ENCODE results near the gene XIRP2.
"Not testable (repeated sequence)": the region's sequence is repeated elsewhere in the genome, so short reads cannot be mapped to it uniquely, and the experiment has no call there.

XIRP2 gene

DNA sequence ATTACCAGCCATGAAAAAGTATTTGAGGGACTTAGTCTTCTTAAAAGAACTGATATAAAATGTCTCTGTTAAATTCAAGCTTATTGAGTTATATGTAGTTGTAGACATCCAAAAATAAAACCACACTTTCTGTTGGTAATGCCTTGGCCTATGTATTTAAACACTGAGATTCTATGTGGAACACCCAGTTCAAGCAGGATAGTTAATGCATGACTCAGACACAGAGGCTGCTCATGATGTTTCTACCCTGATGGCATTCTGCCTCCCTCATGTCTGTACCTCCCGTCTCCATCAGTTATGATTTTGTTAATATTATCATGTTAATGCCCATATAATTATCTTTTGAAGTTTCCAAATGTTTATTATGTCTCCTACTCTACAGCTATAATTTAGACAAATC lies 164.5 kb downstream of the XIRP2 start:
- no peak for DNase-seq

DNA sequence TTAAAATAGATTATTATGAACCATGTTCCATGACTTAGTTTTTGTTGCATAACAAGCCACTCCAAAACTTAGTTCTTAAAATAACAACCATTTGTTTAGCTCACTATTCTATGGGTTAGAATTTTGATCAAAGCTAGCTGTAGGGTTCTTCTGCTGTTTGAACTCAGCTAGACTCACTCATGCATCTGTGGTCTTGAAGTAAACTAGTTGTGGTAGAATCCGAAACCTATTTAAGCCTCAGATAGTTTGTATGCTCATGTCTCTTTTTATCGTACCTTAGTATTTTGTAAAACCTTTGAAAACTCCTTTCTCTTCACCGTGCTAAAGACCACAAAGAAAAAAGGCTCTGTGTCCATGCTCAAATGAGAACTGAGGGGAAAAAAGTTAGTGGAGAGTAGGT lies 166.6 kb downstream of the XIRP2 start:
- no peak for DNase-seq

DNA sequence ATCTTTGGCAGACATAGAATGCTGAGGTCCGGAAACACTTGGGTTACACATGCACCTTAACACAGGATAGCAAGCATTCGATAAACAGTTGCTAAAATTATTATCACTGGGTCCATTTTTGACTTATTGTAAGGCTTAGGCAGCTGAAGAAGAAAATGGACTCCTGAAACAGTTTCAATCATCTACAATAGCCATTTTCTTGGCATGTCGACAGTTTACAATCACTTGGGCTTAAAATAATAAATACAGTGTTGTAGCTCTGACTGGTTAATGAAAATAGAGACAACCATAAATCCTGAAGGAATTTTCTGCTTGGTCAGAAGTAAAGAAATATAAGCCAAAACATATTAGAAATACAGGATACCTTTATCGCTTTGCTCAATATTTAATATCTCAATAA lies 169.2 kb downstream of the XIRP2 start:
- DNase-seq = no peak

DNA sequence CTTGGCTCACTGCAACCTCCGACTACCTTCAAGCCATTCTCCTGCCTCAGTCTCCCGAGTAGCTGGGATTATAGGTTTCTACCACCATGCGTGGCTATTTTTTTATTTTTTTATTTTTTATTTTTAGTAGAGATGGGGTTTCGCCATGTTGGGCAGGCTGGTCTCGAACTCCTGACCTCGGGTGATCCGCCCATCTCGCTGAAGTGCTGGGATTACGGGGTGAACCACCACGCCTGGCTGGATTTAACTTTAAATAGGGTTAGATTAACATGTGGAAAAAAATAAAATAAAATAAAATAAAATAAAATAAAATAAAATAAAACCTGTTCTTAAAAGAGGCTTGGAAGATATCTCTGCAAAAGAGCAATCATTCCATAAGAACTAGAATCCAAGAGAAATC lies 170.9 kb downstream of the XIRP2 start:
- DNase-seq = no peak

- DNase-seq = no peak
These were observed 181.6 kb downstream of the XIRP2 start for GRCh38 chr2:167069855-167070254.

DNA sequence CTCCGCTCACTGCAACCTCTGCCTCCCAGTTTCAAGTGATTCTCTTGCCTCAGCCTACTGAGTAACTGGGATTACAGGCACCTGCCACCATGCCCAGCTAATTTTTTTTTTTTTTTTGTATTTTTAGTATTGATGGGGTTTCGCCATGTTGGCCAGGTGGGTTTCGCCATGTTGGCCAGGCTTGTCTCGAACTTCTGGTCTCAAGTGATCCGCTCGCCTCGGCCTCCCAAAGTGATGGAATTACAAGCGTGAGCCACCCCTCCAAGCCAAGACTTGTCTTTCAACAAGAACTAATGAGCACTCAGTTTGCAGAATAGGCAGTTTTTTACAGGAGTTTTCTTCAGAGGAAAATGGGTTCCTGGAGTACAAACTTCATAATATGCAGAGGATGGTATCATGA lies 187.4 kb downstream of the XIRP2 start:
- not testable (repeated sequence) for DNase-seq

DNA sequence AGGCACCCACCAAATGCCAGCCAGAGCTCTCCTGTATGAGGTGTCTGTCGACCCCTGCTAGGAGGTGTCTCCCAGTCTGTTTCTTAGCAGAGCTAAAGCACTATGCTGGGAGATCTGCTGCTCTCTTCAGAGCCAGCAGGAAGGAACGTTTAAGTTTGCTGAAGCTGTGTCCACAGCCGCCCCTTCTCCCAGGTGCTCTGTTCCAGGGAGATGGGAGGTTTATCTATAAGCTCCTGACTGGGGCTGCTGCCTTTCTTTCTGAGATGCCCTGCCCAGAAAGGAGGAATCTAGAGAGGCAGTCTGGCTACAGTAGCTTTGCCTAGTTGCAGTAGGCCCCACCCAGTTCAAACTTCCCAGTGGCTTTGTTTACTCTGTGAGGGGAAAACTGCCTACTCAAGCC lies 210.7 kb downstream of the XIRP2 start:
- DNase-seq = not testable (repeated sequence)

GRCh38 chr2:167100506-167100905 lies 212.2 kb downstream of the XIRP2 start:
- no peak for DNase-seq

- no peak for DNase-seq
These were observed 214.9 kb downstream of the XIRP2 start for GRCh38 chr2:167103028-167103756.

GRCh38 chr2:167103757-167104133 lies 215.5 kb downstream of the XIRP2 start:
- DNase-seq = no peak

DNA sequence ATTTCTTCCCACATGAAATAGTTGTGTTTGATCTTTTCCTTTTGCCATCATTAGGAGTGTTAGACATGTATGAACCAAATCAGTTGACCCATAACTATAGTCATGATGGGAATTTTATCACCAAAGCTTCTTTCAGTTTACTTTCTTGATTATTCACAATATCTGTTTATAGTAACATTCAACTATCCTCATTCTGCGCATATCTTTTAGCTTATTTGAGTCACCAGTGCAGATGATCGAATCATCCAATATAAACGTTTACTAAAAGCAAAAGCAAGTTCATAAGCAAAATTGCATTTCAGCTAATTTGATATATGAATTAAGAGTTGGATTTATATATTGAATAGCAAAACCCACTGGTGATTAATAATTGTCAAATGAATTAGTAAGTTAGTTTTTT lies 216.4 kb downstream of the XIRP2 start:
- DNase-seq = no peak

DNA sequence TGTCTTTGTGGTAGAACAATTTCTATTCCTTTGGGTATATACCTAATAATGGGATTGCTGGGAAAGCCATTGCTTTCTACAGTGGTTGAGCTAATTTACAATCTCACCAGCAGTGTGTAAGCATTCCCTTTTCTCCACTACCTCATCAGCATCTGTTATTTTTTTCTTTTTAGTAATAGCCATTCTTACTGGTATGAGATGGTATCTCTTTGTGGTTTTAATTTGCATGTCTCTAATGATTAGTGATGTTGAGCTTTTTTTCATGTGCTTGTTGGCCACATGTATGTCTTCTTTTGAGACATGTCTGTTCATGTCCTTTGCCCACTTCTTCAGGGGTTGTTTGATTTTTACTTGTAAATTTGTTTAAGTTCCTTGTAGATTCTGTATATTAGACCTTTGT lies 221.4 kb downstream of the XIRP2 start:
- DNase-seq = not testable (repeated sequence)

GRCh38 chr2:167110345-167110744 lies 222.1 kb downstream of the XIRP2 start:
- no peak for DNase-seq

- no peak for DNase-seq
These were observed 225.7 kb downstream of the XIRP2 start for GRCh38 chr2:167114018-167114417.

DNA sequence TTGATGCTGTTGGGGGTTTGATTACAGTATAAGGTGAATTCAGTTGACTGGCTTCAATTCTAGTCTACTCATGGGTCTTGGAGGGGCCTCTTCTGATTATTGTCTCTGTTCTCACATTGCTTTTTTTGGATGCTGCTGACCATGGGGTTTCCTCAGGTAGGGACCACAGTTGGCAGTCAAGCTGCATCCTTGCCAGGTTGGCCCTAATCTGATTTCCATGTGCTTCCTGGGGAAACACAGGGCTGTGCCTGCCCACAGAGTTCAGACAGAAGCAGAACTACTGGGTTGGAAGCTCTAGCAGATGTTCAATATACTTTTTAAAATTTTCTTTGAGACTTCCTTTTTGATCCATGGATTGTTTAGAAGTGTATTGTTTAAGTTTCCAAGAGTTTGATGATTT lies 227.3 kb downstream of the XIRP2 start:
- no peak for DNase-seq

DNA sequence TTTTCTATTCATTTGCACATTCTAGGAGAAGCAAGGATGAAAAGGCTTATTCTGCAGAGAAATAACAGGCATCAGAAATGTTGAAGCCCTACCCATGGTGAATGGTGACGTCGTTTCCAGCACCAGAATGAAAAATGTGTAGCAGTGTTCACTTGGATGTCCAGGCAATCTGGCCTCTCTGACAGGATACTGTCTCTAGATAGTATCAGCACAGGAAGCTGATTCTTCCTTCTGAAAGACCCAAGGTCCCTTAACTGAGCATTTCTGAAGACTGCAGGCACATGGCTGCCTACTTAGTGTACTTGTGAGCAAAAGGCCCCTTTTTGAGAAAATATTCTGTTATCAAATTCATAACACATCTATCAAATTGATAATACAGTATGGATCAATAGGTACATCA lies 234.1 kb downstream of the XIRP2 start:
- no peak for DNase-seq

GRCh38 chr2:167126165-167126564 lies 237.9 kb downstream of the XIRP2 start:
- no peak for DNase-seq

GRCh38 chr2:167127135-167127534 lies 238.9 kb downstream of the XIRP2 start:
- peak; percentile 4 for DNase-seq

- no peak for DNase-seq
These were observed 239.8 kb downstream of the XIRP2 start for GRCh38 chr2:167128130-167128529.

DNA sequence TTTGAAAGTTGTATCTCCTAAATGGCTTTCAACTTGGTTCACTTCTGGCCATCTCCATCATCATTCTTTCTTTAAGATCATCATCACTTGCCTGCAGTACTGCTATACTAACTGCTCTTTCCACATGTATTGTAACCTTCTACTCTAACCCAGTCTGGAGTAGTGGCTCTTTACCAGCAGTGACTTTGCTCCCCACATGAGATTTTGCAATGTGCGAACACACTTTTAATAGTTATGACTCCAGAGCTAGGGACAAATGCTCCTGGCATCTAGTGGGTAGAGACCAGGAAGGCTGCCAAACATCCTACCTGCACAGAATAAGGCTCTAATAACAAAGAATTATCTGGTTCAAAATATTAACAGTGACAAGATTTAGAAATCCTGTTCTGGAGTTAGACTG lies 243.8 kb downstream of the XIRP2 start:
- DNase-seq = no peak

DNA sequence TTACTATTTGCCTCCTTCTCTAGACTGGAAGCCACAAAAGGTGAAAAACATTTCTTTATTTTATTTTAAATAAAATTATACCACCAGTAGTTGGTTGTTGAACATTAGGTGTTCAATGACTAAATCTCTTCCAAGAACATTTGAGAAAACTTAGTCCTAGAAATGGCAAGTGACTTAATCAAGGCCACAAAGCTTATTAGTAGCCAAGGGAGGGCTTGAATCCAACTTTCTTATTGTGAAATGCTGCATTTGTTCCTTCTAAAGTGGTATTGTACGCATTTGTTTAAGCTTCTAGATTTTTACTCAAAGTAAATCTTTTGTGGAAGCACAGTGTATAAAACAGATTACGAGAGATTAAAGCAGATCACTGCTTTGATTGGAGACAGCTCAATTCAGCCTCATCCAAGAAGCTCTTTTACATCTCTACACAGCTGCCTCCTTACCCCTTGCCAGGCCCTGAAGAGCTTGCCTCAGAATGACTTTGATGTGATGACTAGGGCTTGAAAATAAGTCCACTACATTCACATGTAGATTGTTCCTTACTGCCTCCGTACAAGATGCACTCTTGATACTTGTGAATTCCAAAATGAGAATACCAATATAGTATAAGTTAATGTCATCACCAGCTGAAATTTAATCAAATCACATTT lies 244.8 kb downstream of the XIRP2 start:
- DNase-seq = no peak

DNA sequence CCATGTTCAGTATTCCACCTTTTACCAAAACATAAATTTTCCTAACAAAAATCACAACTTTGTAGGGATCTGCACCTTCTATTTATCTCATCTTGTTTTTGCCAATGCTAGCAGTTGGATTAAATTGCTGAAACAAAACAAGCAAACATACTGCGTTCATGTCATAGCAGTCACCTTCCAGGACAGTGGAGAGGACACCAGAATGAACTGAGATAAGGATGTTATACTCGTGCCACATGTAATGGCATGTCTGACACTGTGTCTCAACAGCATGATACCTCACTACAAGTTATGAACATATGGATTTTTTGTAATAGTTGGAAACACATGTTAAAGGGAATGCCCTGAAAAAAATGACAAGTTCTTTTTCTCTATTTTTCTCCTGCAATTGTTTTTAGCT lies 245.3 kb downstream of the XIRP2 start:
- DNase-seq = no peak

DNA sequence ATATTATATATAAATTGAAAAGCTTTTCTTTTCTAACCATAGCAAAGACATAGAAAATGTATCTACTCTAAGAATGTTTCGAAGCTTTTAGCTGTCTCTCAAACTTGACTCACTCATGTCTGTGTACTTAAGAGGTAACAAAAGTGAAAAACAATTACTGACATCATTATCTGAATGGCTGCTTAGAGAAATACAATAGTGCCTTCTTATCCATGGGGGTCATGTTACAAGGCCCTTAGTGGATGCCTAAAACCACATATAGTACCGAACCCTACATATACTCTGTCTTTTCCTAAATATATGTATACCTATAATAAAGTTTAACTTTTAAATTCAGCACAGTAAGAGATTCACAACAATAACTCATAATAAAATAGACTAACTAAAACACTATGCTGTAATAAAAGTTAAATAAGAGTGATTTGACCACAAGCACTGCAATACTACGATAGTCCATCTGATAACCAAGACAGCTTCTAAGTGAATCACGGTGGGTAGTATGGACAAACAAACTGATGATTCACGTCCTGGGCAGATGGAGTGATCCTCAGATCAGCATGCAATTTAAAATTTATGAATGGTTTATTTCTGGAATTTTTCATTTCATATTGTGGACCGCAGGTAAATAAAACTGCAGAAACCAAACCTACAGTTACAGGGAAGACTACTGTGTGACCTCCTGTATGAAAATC lies 246.2 kb downstream of the XIRP2 start:
- no peak for DNase-seq

- DNase-seq = no peak
These were observed 247.4 kb downstream of the XIRP2 start for GRCh38 chr2:167135706-167136105.
